GM18508 (cell line): Measurements from ENCODE around the gene CHCHD6.

Experiments used
- ATAC-seq: cut with Tn5 transposase; IDR thresholded peaks from one replicate; pipeline ENCODE4 v1.9.1; 2021; ENCODE audit warnings: moderate number of reproducible peaks; ENCODE audit not compliant: insufficient read depth, unreplicated experiment

The CHCHD6 gene

DNA sequence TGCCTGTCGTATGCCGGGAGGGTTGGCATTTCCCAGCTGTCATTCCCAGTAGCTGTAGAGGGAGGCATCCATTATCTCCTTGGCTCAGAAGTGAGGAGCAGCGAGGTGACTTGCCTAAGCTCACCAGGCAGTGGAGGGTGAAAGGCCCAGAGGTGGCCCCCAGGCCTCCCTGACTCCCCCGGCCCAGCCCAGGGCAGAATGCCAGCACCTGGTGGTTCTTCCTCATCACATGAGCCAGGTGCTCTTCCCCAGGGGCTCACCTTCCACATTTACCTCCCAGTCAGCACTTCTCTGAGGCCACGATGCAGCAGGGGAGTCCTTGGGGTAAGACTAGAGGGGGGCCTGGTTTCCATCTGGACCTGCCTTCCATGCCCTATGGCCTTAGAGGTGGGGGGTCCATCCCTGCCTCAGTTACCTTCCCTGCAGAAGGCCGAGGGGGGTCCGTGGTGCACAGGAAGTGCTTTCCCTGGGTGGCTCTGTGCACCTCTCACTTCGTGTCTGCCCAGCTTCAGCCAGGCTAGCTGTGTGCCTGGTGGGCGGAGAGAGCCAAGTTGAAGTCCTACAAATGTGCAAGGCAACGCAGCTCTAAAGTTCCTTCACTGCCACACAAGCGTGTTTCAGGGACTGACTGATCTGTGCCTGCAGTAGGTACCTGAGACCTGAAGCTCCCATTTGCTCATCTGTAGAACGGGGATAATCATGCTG, 208.6 kb downstream of the CHCHD6 start:
- no peak for ATAC-seq

DNA sequence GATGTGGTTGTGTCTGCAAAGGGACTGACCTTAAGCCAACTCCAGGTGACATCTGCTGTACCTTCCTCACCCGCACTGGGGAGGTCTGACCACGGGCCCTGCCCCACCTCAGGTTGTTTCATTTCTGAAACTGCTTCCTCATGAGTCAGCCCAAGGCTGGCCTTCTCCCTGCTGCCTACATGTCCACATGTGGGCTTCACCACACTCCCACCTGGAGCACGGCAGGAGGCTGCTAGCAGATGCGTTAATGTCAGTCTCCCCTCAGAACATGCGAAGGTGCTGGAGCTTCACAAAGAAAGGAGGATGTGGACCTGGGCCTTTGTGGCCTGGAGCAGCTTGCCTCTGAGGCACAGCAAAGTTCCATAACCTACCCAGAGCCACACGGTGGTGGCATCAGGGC, 209.5 kb downstream of the CHCHD6 start:
- no peak for ATAC-seq

DNA sequence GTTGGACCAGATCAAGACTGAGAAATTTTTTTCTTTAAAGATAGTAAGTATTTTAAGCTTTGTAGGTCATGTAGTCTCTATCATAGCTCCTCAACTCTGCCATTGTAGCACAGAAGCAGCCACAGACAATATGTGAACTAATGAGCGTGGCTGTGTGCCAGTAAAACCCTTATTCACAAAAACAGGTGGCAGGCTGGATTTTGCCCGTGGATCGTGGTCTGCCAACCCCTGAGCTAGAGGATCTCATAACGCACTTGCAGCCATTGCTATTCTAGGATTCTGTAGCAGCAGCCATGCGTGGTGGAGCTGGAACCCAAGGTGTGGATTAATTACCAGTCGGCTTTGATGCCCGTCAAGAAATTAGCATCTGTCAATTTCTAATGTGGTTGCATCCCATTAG, 210.2 kb downstream of the CHCHD6 start:
- ATAC-seq = no peak

DNA sequence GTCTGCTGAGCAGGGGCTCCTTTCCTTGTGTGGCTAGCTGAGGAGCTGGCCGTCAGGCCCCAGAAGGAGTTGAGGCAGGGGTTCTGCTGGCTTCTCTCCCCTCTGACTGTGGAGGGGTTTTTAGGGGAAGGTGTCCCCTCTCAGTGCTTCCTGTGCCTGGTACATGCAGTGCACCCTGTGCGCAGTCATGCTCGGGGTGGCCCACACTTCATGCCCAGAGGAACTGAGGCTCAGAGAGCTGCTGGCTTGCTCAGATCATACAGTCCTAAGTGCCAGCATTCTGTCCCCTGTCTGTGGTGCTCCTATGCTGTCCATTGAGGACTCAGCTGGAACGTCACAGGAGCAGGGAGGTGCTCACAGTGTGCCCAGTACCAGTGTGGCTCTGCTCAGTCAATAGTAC, 211.0 kb downstream of the CHCHD6 start:
- no peak for ATAC-seq

DNA sequence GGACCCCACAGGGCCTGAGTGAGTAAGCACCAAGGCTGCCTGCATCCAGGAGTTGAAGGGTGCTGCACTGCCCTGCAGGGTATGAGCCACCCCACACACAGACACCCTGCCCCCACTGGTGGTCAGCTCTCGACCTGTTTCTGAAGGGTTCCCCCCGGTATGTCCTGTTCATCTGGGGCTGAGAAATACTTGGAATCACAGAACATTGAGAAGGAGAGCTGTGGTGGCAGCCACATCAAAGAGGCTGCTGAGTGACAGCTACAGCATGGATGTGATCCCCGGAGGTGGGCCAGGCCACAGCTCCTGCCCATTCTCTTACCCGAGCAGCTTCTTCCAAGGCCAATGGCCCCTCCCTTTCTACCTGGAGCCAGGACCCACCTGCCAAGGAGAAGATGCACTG, 212.5 kb downstream of the CHCHD6 start:
- no peak for ATAC-seq

DNA sequence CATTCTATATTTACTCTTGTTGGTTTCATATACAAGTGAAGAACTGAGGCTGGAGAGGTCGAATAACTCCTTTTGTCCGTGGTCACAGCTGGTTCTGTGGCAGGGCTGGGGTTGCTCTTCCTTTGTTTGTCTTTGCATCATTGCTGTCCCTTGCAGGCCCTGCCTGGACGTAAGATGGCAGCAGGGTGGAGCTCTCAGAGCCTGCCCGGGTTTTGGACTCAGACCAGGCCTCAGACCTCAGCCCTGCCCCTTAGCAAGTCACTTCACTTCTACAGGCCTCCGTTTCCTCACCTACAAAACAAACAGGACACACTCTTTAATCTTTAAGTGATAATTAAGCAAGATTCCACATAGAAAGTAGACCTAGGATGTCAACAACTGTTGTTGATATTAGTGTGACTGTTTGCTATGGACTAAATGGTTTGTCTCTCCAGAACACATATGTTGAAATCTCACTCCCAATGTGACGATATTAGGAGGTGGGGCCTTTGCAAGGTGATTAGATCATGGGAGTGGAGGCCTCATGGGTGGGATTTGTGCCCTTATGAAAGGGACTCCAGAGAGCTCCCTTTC, 213.3 kb downstream of the CHCHD6 start:
- ATAC-seq = no peak

DNA sequence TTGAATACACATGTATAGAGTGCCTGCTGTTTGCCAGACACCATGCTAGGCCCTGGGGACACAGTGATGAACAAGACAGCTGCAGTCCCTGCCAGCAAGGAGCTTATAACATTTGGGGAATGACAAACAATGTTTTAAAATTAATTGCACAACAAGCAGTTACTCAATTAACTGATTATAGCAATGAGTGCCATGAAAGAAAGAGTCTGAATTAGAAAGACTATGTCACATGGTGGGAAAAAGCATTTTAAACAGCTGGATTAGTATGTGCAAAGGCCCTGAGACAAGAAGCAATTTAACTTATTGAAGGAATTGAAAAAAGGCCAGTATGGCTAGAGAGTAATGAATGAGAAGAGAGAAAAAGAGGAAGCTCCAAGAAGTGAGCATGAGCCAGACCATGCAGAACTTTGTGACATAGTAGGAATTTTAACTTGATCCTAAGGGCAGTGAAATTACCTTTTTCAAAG, 214.3 kb downstream of the CHCHD6 start:
- ATAC-seq = no peak

DNA sequence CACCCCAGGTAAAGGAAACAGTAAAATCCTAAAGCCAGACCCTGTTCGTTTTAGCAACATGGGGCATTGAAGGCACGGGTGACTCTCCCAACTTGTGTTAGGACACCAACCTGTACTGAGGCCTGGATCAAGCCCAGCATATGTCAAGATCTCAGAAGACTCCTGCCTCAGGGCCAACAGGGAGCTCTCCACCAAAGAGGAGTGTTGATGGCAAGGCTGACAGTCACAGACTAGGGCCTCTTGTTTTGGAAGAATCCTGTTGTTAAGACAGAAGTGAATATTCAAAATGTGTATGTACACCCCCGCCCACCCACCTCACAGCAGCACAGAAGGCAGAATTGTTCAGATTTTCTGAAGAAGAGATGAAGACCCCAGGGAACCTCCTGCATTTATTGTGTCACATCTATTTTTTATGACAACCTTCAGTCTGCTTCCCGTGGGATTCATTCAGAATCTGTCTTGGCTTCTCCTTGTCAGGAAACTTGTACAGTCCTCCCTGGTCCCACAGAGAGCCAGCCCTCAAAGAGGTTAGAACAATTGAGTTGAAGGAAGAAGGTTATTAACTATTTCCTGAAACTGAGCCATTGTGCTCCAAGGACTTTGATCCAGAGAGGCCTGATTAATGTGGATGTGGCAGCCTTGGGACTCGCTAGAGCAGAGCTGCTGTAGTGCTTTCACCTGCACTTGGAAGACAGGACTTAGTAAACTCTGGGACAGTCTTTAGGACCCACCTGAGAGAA, 217.2 kb downstream of the CHCHD6 start:
- ATAC-seq = no peak

DNA sequence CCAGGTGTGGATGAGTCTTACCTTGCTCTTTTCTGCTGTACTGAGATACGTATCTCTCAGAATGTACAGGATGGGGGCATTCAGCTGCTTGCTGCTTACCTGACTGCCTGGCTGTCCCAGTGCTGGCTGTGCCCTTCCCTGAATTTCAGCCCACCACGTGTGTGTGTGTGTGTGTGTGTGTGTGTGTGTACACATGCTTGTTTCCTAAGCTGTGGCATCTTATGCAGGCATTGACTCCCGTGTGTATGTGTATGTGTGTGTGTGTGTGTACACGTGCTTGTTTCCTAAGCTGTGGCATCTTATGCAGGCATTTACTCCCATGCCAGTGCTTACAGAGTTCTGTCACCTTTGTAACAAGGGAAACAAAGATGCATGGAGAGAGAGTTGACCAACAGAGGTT, 218.4 kb downstream of the CHCHD6 start:
- no peak for ATAC-seq

DNA sequence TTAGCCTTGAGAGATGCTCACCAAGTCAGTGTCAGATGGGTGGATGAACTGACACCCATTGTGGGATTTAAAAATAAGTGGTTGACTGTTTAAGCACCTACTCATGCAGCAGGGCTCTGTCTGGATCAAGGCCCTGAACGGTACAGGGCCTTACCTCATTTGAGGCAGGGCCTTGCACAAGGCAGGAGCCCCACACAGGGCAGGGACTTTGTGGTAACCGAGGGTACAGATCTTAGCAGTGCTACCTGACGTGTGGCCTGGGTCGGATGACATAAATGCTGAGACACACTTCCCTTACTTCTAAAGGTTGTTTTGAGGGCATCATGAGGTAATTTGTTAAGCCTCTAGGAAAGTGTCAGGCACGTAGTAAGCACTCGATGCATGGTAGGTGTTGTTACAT, 219.4 kb downstream of the CHCHD6 start:
- ATAC-seq = no peak

DNA sequence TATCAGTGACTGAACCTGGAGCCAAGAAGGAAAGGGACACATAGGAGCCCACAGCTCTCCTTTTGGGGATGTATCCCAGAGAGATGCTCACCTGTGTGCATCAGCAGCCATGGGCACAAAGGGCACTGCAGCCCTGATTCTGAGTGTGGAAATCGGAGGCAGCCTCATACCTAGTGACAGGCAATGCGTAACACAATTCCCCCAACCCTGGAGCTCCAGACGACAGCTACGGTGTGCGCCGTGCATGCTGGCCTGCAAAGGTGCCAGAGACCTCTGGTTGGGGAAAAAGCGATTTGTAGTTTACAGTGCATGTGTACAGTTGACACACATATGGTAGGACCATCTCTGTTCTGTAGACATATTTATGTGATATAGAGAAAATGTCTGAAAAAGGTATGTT, 219.9 kb downstream of the CHCHD6 start:
- ATAC-seq = no peak

DNA sequence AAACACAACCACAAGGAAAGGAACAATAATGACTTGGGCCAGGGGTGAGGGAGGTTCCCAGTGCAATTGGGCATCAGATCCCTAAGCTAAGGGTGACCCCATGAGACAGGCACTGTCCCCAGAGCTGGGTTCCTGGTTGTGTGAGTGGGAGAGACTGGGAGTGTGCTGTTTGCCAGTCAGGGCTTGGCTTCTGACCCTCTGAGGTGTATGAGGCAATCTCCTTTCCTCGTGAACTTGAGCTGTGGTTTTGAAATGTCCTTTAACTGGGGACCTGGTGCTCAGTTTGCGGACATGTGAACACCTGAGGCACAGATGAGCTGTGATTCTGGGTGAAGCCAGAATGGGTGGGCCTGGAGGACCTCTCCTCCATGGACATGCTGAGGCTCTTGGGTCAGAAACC, 220.4 kb downstream of the CHCHD6 start:
- ATAC-seq = no peak

DNA sequence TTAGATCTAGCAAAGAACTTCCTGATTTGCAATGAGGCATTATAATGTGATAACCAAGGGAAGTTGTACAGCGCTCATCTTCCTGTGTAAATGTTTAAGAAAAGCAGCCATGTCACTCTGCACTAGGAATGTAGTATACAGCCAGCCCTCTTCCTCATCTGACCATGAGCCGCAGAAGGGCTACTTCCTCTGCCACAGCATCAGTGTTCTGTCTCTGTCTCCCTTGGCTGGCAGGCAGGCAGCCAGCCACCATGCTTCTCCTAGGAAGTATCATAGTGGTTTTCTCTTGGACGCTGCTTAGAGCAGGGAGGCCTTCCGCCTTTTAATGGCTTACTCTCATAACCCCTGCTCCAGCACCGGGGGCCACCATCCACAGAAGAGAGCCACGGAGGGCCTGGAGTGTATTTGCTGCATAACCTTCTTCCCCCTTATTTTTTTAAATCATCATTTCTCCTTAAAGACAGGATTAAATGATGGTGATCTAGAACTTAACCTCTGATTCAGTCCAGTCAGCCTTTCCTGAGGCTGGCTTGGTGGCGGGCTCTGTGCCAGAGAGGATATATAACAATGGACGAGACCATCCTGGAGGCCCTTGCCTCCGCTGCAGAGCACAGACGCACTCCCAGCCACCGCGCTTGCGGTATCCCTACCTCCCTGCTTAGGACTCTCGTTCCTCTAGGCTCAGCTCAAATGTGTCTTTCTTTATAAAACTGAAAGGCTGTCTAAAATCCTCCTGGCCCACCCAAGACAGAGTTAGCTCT, 221.6 kb downstream of the CHCHD6 start:
- ATAC-seq = no peak

DNA sequence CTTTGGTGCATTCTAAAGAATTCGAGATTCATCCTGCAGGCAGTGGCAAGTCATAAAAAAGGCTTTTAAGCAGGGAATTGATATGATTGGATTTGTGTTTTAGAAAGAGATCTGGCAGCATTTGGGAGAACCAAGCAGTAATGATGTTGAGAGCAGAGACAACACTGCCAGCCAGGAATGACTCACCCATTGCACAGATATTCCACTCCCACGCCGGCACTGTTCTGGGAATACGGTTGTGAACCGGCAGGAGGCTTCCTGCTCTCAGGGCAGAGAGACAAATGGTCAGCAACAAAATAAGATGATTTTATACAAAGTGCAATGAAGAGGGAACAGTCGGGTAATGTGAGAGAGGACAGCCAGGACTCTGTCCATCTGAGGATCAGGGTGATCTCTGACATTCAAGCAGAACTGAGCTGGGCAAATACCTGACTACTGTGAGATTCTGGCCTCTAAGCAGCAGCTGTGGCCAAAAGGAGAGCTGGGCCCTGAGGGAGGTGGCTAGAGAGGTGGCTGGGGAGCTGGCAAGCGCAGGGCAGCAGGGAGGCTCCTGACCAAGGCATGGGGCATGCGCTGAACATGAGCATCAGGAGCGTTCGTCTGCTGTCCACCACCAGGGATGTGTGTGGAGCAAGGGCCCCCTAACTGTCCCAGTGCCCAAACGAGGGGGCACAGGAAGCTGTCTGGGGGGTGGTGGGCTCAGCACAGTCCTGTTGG, 222.8 kb downstream of the CHCHD6 start:
- ATAC-seq = no peak

DNA sequence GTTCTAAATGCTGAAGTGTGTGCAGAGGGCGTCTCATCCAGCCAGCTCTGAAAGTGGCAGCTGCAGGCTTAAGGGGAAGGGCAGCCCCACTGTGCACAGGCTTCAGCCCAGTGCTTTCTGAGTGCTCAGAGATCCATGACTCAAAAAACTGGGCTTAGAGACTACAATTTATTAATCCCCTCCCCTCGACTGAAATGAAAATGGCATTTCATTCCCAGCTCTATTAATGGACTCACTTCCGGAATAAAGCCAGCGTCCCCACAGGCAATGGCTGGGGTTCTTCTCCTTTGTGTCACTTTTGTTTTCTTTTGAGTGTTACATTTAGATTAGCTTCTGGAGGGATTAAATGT, 223.3 kb downstream of the CHCHD6 start:
- no peak for ATAC-seq

DNA sequence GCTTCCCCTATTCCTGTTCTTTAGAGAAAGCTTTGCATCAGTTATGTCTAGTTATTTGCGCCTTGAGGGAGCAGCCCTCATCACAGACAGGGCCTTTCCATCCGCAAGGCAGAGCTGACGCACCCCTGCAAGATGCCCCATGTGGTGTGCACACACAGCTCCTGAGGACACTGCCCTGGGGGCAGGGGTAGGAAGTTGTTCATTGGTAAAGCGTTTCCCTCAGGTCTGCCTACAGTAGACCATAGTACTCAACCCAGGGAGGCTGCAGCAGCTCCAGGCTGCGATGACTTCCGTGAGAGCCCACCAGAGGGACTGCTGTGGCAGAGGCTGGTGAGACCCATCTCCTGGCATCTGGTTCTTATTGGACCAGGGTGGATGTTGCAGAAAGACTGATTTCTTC, 223.8 kb downstream of the CHCHD6 start:
- no peak for ATAC-seq

DNA sequence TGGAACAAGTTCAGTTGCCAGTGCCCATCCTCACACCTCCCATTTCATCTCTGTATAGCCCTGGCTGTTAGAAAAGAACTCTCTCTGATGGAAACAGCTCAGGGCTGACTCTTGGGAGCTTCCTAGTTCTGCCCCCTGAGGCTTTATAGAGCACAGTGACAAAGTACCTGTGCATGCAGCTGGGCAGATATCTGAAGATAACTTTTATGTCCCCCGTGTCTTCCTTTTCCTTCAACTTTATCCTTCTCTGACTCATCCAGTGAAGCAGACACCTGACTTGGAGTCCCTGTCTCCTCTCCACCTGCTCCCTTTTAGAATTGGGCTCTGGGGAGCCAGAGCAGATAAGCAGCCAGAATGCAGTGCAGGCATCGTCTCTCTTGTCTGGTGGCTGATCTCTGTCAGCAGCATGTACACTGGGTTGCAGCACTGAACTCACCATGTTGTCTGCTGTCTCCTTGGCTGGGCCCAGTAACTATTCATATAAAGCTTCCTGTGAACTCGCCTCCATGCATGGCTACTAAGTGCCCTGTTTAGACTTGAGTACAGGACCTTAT, 225.0 kb downstream of the CHCHD6 start:
- ATAC-seq = no peak

DNA sequence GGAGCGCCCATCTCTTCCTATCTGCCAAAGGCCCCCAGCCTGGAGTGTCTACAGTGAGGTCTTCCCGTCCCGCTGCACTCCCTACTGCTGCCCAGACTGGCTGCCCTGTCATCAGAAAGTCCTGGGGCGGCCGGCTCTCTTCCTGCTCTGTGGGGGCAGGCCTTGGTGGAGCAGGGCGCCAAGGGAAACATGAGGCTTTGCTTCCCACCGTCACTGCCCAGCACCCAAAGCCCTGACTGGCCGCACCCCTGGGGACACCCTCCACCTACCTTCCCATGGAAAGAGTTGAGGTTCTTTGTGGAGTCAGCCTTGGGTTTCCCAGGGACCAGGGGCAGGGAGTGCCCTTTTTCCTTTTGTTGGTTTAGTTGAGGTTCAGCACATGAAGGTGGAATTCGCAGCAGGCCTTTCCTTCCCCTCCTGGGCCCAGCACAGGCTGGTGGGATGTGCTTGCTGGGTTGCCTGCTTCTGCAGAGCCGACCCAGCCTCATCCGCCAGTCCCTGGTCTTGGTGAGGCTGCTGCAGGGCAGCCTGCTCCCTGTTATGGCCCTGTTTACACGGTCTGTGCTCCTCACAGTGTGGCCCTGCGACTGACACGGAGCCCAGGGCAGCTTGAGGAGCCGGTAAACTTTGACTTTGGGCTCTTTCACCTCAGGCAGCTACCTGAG, 227.0 kb downstream of the CHCHD6 start:
- ATAC-seq = no peak

DNA sequence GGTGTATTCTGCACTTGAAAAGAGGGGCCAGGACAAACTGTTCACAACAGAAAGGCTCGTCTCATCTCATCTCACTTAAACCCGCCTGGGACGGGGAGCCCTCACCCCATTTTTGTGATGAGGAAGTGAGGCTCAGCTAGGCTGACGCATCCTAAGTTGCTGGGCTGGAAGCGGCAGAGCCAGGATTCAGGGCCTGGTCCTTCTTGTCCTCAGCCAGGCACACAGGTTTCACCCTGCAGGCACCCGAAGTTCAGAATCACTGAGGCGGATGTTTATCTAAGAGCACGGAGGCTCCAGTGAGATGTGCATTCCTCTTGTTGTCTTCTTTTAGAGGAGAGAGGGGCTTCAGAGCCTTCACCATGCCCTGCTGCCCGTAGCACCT, 227.8 kb downstream of the CHCHD6 start:
- no peak for ATAC-seq
